Astrocyte (in vitro differentiated cells and primary cell): ENCODE results near the gene ATP11A. TPM values are rescaled to one million over a fixed set of nuclear protein-coding genes. Genes with fewer than 3 reads are reported as not detected.

ENCODE experiments used
- DNase-seq: peaks from one replicate; pipeline ENCODE4 v3.0.0-alpha.2; 2010; ENCODE audit warnings: low read depth
- FAIRE-seq: peaks from 2 replicates; lab custom pipeline; 2011; peaks lifted over from hg19 to GRCh38; lab: Jason Lieb, UNC
- H2AFZ ChIP-seq: 2 replicates; pipeline ENCODE4 v1.6.0; 2012; ENCODE audit warnings: low read depth, low read length, inconsistent platforms
- H3K27ac ChIP-seq: 2 replicates; pipeline ENCODE4 v1.5.1; 2011; ENCODE audit warnings: low read depth, low read length, inconsistent platforms
- H3K27me3 ChIP-seq: 2 replicates; pipeline ENCODE4 v1.6.0; 2011; ENCODE audit warnings: low read length, inconsistent platforms; ENCODE audit not compliant: insufficient read depth
- H3K36me3 ChIP-seq: 2 replicates; pipeline ENCODE4 v1.5.1; 2011; ENCODE audit warnings: low read length, inconsistent platforms; ENCODE audit not compliant: insufficient read depth
- H3K4me1 ChIP-seq: 2 replicates; pipeline ENCODE4 v1.5.1; 2011; ENCODE audit warnings: low read length, inconsistent platforms; ENCODE audit not compliant: insufficient read depth
- H3K4me2 ChIP-seq: 2 replicates; pipeline ENCODE4 v1.6.0; 2012; ENCODE audit warnings: low read length, inconsistent platforms
- H3K4me3 ChIP-seq: 2 replicates; pipeline ENCODE4 v1.5.1; 2011; ENCODE audit warnings: low read depth, mild to moderate bottlenecking, low read length, inconsistent platforms; ENCODE audit not compliant: insufficient read depth
- H3K79me2 ChIP-seq: 2 replicates; pipeline ENCODE4 v1.6.0; 2012; ENCODE audit warnings: mild to moderate bottlenecking, low read length, inconsistent platforms; ENCODE audit not compliant: insufficient read depth
- H3K9ac ChIP-seq: 2 replicates; pipeline ENCODE4 v1.6.0; 2012; ENCODE audit warnings: mild to moderate bottlenecking, low read length, inconsistent platforms
- H3K9me3 ChIP-seq: 2 replicates; pipeline ENCODE4 v1.5.1; 2012; ENCODE audit warnings: low read depth, mild to moderate bottlenecking, low read length, inconsistent platforms; ENCODE audit not compliant: insufficient read depth
- H4K20me1 ChIP-seq: 2 replicates; pipeline ENCODE4 v1.6.0; 2012; ENCODE audit warnings: low read length, inconsistent platforms; ENCODE audit not compliant: insufficient read depth
- H3K27ac Mint-ChIP-seq: one replicate; pipeline ENCODE4 v1.8.0; 2021; ENCODE audit warnings: mild to moderate bottlenecking, mixed read lengths; ENCODE audit not compliant: unreplicated experiment
- H3K27me3 Mint-ChIP-seq: one replicate; pipeline ENCODE4 v1.8.0; 2021; ENCODE audit warnings: low read depth, mixed read lengths; ENCODE audit not compliant: unreplicated experiment
- H3K36me3 Mint-ChIP-seq: one replicate; pipeline ENCODE4 v1.8.0; 2021; ENCODE audit warnings: low read depth, mixed read lengths; ENCODE audit not compliant: unreplicated experiment
- H3K4me1 Mint-ChIP-seq: one replicate; pipeline ENCODE4 v1.8.0; 2021; ENCODE audit warnings: low read depth, mixed read lengths; ENCODE audit not compliant: unreplicated experiment
- H3K4me3 Mint-ChIP-seq: one replicate; pipeline ENCODE4 v1.8.0; 2021; ENCODE audit warnings: mild to moderate bottlenecking, moderate library complexity, mixed read lengths; ENCODE audit not compliant: unreplicated experiment
- H3K9me3 Mint-ChIP-seq: one replicate; pipeline ENCODE4 v1.8.0; 2021; ENCODE audit warnings: mild to moderate bottlenecking, mixed read lengths; ENCODE audit not compliant: unreplicated experiment
- CTCF ChIP-seq: IDR thresholded peaks from 2 replicates; pipeline ENCODE4 v1.5.1; 2011; ENCODE audit warnings: low read depth, mild to moderate bottlenecking, inconsistent platforms, low read length, moderate library complexity; ENCODE audit not compliant: insufficient read depth
- EZH2 ChIP-seq: IDR thresholded peaks from 2 replicates; pipeline ENCODE4 v1.6.1; 2012; ENCODE audit warnings: mild to moderate bottlenecking, low read length, inconsistent platforms; ENCODE audit not compliant: insufficient read depth
- total RNA-seq: library from RNA; stranded (reverse); gene quantifications from 2 replicates; pipeline ENCODE4 v1.2.1, GENCODE V29; 2021

The ATP11A gene
- total RNA-seq, 1 donor from 2014 or later = 38.9 TPM

- H3K79me2 ChIP-seq = no peaks in the 10 kb centered on the region
- H3K36me3 Mint-ChIP-seq = peaks cover 22% of the 10 kb centered on the region
- no peaks in the 10 kb centered on the region for H3K27me3 Mint-ChIP-seq
- H3K27ac Mint-ChIP-seq = no peak overlapping the region
- H3K4me1 Mint-ChIP-seq = peaks cover 1% of the 10 kb centered on the region
- no peaks in the 10 kb centered on the region for H3K4me1 ChIP-seq
- no peak for FAIRE-seq
- H3K4me3 ChIP-seq = no peak overlapping the region
- H3K27me3 ChIP-seq = no peaks in the 10 kb centered on the region
- no peaks in the 10 kb centered on the region for H3K9me3 Mint-ChIP-seq
- DNase-seq = no peak
- TF ChIP-seq CTCF (no peak), EZH2 (no peak)
- H3K9me3 ChIP-seq = no peaks in the 10 kb centered on the region
- no peak overlapping the region for H3K27ac ChIP-seq
- H2AFZ ChIP-seq = no peak overlapping the region
- H3K4me3 Mint-ChIP-seq = no peak overlapping the region
- no peak overlapping the region for H3K4me2 ChIP-seq
- no peaks in the 10 kb centered on the region for H4K20me1 ChIP-seq
- no peak overlapping the region for H3K9ac ChIP-seq
- H3K36me3 ChIP-seq = no peaks in the 10 kb centered on the region
Measured at GRCh38 chr13:112824429-112824828, 134.6 kb downstream of the ATP11A start.

- H3K27ac ChIP-seq = no peak overlapping the region
- H3K27ac Mint-ChIP-seq = no peak overlapping the region
- H3K9ac ChIP-seq = no peak overlapping the region
- no peak overlapping the region for H2AFZ ChIP-seq
- H3K27me3 ChIP-seq = no peaks in the 10 kb centered on the region
- no peak overlapping the region for H3K4me2 ChIP-seq
- no peaks in the 10 kb centered on the region for H3K36me3 ChIP-seq
- TF ChIP-seq CTCF (no peak), EZH2 (no peak)
- FAIRE-seq (no peak), DNase-seq (no peak)
- H3K9me3 Mint-ChIP-seq = no peaks in the 10 kb centered on the region
- H3K79me2 ChIP-seq = no peaks in the 10 kb centered on the region
- H3K27me3 Mint-ChIP-seq = no peaks in the 10 kb centered on the region
- H3K4me3 Mint-ChIP-seq = no peak overlapping the region
- H3K4me1 Mint-ChIP-seq = peaks cover 6% of the 10 kb centered on the region
- no peaks in the 10 kb centered on the region for H3K4me1 ChIP-seq
- peaks cover 20% of the 10 kb centered on the region for H3K36me3 Mint-ChIP-seq
- H3K9me3 ChIP-seq = no peaks in the 10 kb centered on the region
- no peaks in the 10 kb centered on the region for H4K20me1 ChIP-seq
- H3K4me3 ChIP-seq = no peak overlapping the region
Measured at GRCh38 chr13:112825071-112825470, 135.2 kb downstream of the ATP11A start.

- Mint-ChIP-seq H3K27ac (no peak overlapping the region), H3K4me3 (no peak overlapping the region), H3K27me3 (no peaks in the 10 kb centered on the region), H3K36me3 (peaks cover 22% of the 10 kb centered on the region), H3K9me3 (no peaks in the 10 kb centered on the region), H3K4me1 (peaks cover 6% of the 10 kb centered on the region)
- Histone ChIP-seq H3K4me2 (no peak overlapping the region), H3K9ac (no peak overlapping the region), H3K79me2 (no peaks in the 10 kb centered on the region), H4K20me1 (no peaks in the 10 kb centered on the region), H3K4me3 (no peak overlapping the region), H3K9me3 (no peaks in the 10 kb centered on the region), H2AFZ (no peak overlapping the region), H3K27me3 (no peaks in the 10 kb centered on the region), H3K27ac (no peak overlapping the region), H3K36me3 (no peaks in the 10 kb centered on the region), H3K4me1 (no peaks in the 10 kb centered on the region)
- FAIRE-seq (no peak), DNase-seq (no peak)
- no peak for TF ChIP-seq EZH2
Measured at GRCh38 chr13:112825875-112826274, 136.0 kb downstream of the ATP11A start.
